Esophagus muscularis mucosa (tissue), 4 donors: ENCODE measurements around the gene FES. TPM values are rescaled to one million over a fixed set of nuclear protein-coding genes. Genes with fewer than 3 reads are reported as not detected.
"Not testable (repeated sequence)": the region's sequence is repeated elsewhere in the genome, so short reads cannot be mapped to it uniquely, and the experiment has no call there.

Source experiments
- DNase-seq: peaks from one replicate; pipeline ENCODE4 v3.0.0-alpha.2; 2017; ENCODE audit errors: extremely low spot score
- H3K27ac ChIP-seq, 4 donors: fragments of 200-600 bp; sonication (generic); replicated peaks in 1 of 4; 1 replicate in 3 of 4; 2 replicates in 1 of 4; pipeline ENCODE4 v1.5.1; 2016 to 2019; ENCODE audit warnings: mild to moderate bottlenecking in 1 of 4
- H3K27me3 ChIP-seq, 4 donors: fragments of 200-600 bp; sonication (generic); one replicate each; pipeline versions ENCODE4 v1.5.1 to v1.6.0; 2016 to 2019
- H3K36me3 ChIP-seq, 4 donors: fragments of 200-600 bp; sonication (generic); one replicate each; pipeline ENCODE4 v1.5.1; 2016 to 2019
- H3K4me1 ChIP-seq, 4 donors: fragments of 200-600 bp; sonication (generic); one replicate each; pipeline ENCODE4 v1.5.1; 2016 to 2019
- H3K4me3 ChIP-seq, 4 donors: fragments of 200-600 bp; sonication (generic); 1 replicate in 2 of 4; 2 replicates in 2 of 4; pipeline ENCODE4 v1.5.1; 2016 to 2019; ENCODE audit warnings: mild to moderate bottlenecking in 4 of 4, moderate library complexity in 1 of 4
- H3K9me3 ChIP-seq, 4 donors: fragments of 200-600 bp; sonication (generic); 1 replicate in 3 of 4; 2 replicates in 1 of 4; pipeline ENCODE4 v1.5.1; 2016 to 2019
- CTCF ChIP-seq, 3 experiments: fragments of 200-600 bp in 2 of 3; fragments of 450-650 bp in 1 of 3; sonication (generic) in 2 of 3; IDR thresholded peaks; one replicate each; pipeline ENCODE4 v1.5.1; 2017 to 2019; ENCODE audit warnings: antibody characterized with exemption in 3 of 3, mild to moderate bottlenecking in 2 of 3, moderate library complexity in 1 of 3
- EP300 ChIP-seq: sonication (generic); formaldehyde crosslinking; IDR thresholded peaks from one replicate; pipeline ENCODE4 v1.6.1; 2017; ENCODE audit warnings: antibody characterized with exemption
- POLR2A ChIP-seq: fragments of 450-650 bp; IDR thresholded peaks from one replicate; pipeline ENCODE4 v1.6.1; 2017; ENCODE audit warnings: antibody characterized with exemption, moderate library complexity, mild to moderate bottlenecking, low read depth
- POLR2AphosphoS5 ChIP-seq, 2 donors: sonication (generic); formaldehyde crosslinking; IDR thresholded peaks; one replicate each; pipeline ENCODE4 v1.6.1; 2017; ENCODE audit warnings: antibody characterized with exemption in 2 of 2
- WGBS: methylation state at CpG from one replicate; pipeline ENCODE4 v1.1.5; 2018; 5-methylcytosine and 5-hydroxymethylcytosine counted together
- intact Hi-C: fragments of 100-400 bp; cut with DNase I; formaldehyde crosslinking; loops from one replicate; pipeline ENCODE4 v1.15.1; 2023
- total RNA-seq, 4 donors: library from RNA; depleted of rRNA; stranded (reverse); fragments of >200 nt; gene quantifications; one replicate each; pipeline versions ENCODE4 v1.1.0 to v1.2.1, GENCODE V29; 2016

Gene FES
- total RNA-seq, 4 donors from 2014 or later, result 26.1 to 41.9 (median 34.0) TPM

- Histone ChIP-seq H3K9me3 (no peaks in the 10 kb centered on the region), H3K27me3 (no peaks in the 10 kb centered on the region), H3K27ac (peak overlapping the region in 2 of 4 donors; percentile 33 to 35), H3K4me1 (peaks cover 24 to 41% (median 31%) of the 10 kb centered on the region in 4 donors), H3K4me3 (no peak overlapping the region), H3K36me3 (peaks cover 62 to 73% (median 72%) of the 10 kb centered on the region in 4 donors)
- DNase-seq, result no peak
- intact Hi-C loops, result no loop called here
- TF ChIP-seq CTCF (IDR thresholded peaks at IDR 0.05) (no peak), EP300 (no peak), POLR2A (no peak), POLR2AphosphoS5 (IDR thresholded peaks at IDR 0.05) (no peak)
- 71% methylated on average over 14 of the region's 15 CpGs for WGBS
Measured at GRCh38 chr15:90907051-90907660, 22.9 kb downstream of the FES start.

- intact Hi-C loops, result no loop called here
- 80% methylated on average over 9 of the region's 9 CpGs for WGBS
- Histone ChIP-seq H3K9me3 (no peaks in the 10 kb centered on the region), H3K4me3 (no peak overlapping the region), H3K4me1 (peaks cover 22 to 40% (median 31%) of the 10 kb centered on the region in 4 donors), H3K36me3 (peaks cover 70 to 82% (median 80%) of the 10 kb centered on the region in 4 donors), H3K27ac (peak overlapping the region in 2 of 4 donors; percentile 35 to 46), H3K27me3 (no peaks in the 10 kb centered on the region)
- TF ChIP-seq POLR2A, result no peak
- TF ChIP-seq CTCF (IDR thresholded peaks at IDR 0.05), result no peak
- no peak for TF ChIP-seq POLR2AphosphoS5 (IDR thresholded peaks at IDR 0.05)
- no peak for DNase-seq
Measured at GRCh38 chr15:90907838-90908507, 23.7 kb downstream of the FES start.

GRCh38 chr15:90909449-90909848, 25.1 kb downstream of the FES start:
- H3K27me3 ChIP-seq, intact Hi-C loops, H3K9me3 ChIP-seq, H3K27ac ChIP-seq, DNase-seq, H3K4me3 ChIP-seq: not testable (repeated sequence)
- Histone ChIP-seq H3K36me3 (peaks cover 82 to 96% (median 95%) of the 10 kb centered on the region in 4 donors), H3K4me1 (peaks cover 10 to 26% (median 21%) of the 10 kb centered on the region in 4 donors)
- 78% methylated on average over 11 of the region's 11 CpGs for WGBS

GRCh38 chr15:90909976-90910375, 25.7 kb downstream of the FES start:
- TF ChIP-seq CTCF (IDR thresholded peaks at IDR 0.05) (no peak), POLR2A (no peak), EP300 (no peak), POLR2AphosphoS5 (IDR thresholded peaks at IDR 0.05) (no peak)
- 92% methylated on average over 8 of the region's 8 CpGs for WGBS
- peaks cover 81 to 99% (median 97%) of the 10 kb centered on the region in 4 donors for H3K36me3 ChIP-seq
- no peaks in the 10 kb centered on the region for H3K27me3 ChIP-seq
- H3K4me3 ChIP-seq, result no peak overlapping the region
- DNase-seq, result no peak
- peaks cover 10 to 26% (median 19%) of the 10 kb centered on the region in 4 donors for H3K4me1 ChIP-seq
- intact Hi-C loops, result no loop called here
- no peaks in the 10 kb centered on the region for H3K9me3 ChIP-seq
- H3K27ac ChIP-seq, result no peak overlapping the region

- intact Hi-C loops, result no loop called here
- Histone ChIP-seq H3K9me3 (no peaks in the 10 kb centered on the region), H3K27me3 (no peaks in the 10 kb centered on the region), H3K4me1 (peaks cover 6 to 26% (median 15%) of the 10 kb centered on the region in 4 donors), H3K36me3 (peaks cover 77 to 99% (median 97%) of the 10 kb centered on the region in 4 donors), H3K27ac (no peak overlapping the region), H3K4me3 (no peak overlapping the region)
- 95% methylated on average over 22 of the region's 24 CpGs for WGBS
- DNase-seq, result no peak
- TF ChIP-seq POLR2AphosphoS5 (IDR thresholded peaks at IDR 0.05), result no peak
Measured at GRCh38 chr15:90910441-90911301, 26.4 kb downstream of the FES start.
